ENCODE results near the gene USP36. TPM values are rescaled to one million over a fixed set of nuclear protein-coding genes. Genes with fewer than 3 reads are reported as not detected.

The USP36 gene
- total and polyA plus RNA-seq, 9 of the 15 experiments (the other 6 are each of a cell fraction or from before 2014, with no cell fraction given): 6.4 to 72.8 (median 22.5) TPM

GRCh38 chr17:78840780-78841611, at the start of gene USP36 (continued):
- no peak for TF ChIP-seq CHAMP1 (IDR thresholded peaks at IDR 0.05)
- TF ChIP-seq ZNF518B (CRISPR knock-in tag; IDR thresholded peaks at IDR 0.05): no peak
- no peak for TF ChIP-seq XRCC5 (IDR thresholded peaks at IDR 0.05; ENCODE audit: low read depth, low read length)
- TF ChIP-seq SRF (CRISPR knock-in tag; IDR thresholded peaks at IDR 0.05): peak in 1 of 2 experiments; percentile 73; a peak in 2 of 4 replicates
- peak; percentile 74; the same call in 1 of the 2 replicates for TF ChIP-seq ZNF263 (CRISPR knock-in tag; IDR thresholded peaks at IDR 0.05; ENCODE audit: borderline replicate concordance)
- no peak for TF ChIP-seq ZNF778 (CRISPR knock-in tag; IDR thresholded peaks at IDR 0.05)
- no peak for TF ChIP-seq PCBP2 (IDR thresholded peaks at IDR 0.05; ENCODE audit: low read depth, low read length, poor library complexity, severe bottlenecking)
- peak; percentile 68; the same call in 1 of the 2 replicates for TF ChIP-seq ZNF583 (CRISPR knock-in tag; IDR thresholded peaks at IDR 0.05)
- TF ChIP-seq NONO (IDR thresholded peaks at IDR 0.05; ENCODE audit: low read depth in 2 of 2, low read length in 1 of 2): peak in 1 of 2 experiments; percentile 45; a peak in 1 of 4 replicates
- 0 out of 2 replicates have a peak, but pooled peaks have one; percentile 20 for TF ChIP-seq NR1H2 (CRISPR knock-in tag; IDR thresholded peaks at IDR 0.05)
- TF ChIP-seq ZBTB5 (IDR thresholded peaks at IDR 0.05): no peak
- TF ChIP-seq ZNF280B (CRISPR knock-in tag; IDR thresholded peaks at IDR 0.05): no peak
- TF ChIP-seq ZNF830 (CRISPR knock-in tag; IDR thresholded peaks at IDR 0.05): no peak
- no peak for TF ChIP-seq NFRKB (IDR thresholded peaks at IDR 0.05; ENCODE audit: low read depth)
- TF ChIP-seq PKNOX1 (IDR thresholded peaks at IDR 0.05): peak; percentile 80

Measured in K562 (cell line).